Fibroblast of pulmonary artery (primary cell): ENCODE measurements around the gene TMCC3.
A peak's percentile ranks its signal among the peaks of the same experiment; 100 is the strongest.

Experiments used
- DNase-seq: peaks from one replicate; pipeline ENCODE4 v3.0.0-alpha.2; 2010; ENCODE audit warnings: low read depth
- H3K4me3 ChIP-seq: replicated peaks from 2 replicates; pipeline ENCODE4 v1.5.1; 2011; ENCODE audit warnings: low read depth, mild to moderate bottlenecking, control low read depth, low read length, moderate library complexity
- TF ChIP-seq, protein P1 (sequence below): IDR thresholded peaks from 2 replicates; pipeline ENCODE4 v1.5.1; 2011; ENCODE audit warnings: mild to moderate bottlenecking, control low read depth, low read length, inconsistent platforms; ENCODE audit errors: missing control alignments

Gene TMCC3

DNA sequence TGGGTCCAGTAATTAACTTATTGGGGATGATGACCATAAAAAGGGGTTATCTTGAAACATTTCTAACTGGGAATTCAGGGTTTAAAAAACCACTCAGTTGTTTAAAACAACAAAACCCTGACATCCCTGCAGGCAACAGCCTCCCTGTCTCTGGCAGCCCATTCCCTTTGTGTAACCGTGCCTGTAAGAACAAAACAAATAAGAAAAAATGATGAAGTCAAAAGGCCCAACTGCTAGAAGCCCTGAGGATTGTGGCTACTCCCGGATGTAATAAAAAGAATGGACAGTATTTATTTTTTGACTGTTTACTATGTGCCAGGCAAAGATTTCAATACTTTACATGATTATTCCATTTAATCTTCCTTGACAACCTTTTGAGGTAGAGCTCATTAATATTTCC is 75.3 kb downstream of the TMCC3 start:
- DNase-seq, result no peak
- TF ChIP-seq, protein P1, sequence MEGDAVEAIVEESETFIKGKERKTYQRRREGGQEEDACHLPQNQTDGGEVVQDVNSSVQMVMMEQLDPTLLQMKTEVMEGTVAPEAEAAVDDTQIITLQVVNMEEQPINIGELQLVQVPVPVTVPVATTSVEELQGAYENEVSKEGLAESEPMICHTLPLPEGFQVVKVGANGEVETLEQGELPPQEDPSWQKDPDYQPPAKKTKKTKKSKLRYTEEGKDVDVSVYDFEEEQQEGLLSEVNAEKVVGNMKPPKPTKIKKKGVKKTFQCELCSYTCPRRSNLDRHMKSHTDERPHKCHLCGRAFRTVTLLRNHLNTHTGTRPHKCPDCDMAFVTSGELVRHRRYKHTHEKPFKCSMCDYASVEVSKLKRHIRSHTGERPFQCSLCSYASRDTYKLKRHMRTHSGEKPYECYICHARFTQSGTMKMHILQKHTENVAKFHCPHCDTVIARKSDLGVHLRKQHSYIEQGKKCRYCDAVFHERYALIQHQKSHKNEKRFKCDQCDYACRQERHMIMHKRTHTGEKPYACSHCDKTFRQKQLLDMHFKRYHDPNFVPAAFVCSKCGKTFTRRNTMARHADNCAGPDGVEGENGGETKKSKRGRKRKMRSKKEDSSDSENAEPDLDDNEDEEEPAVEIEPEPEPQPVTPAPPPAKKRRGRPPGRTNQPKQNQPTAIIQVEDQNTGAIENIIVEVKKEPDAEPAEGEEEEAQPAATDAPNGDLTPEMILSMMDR, result no peak

DNA sequence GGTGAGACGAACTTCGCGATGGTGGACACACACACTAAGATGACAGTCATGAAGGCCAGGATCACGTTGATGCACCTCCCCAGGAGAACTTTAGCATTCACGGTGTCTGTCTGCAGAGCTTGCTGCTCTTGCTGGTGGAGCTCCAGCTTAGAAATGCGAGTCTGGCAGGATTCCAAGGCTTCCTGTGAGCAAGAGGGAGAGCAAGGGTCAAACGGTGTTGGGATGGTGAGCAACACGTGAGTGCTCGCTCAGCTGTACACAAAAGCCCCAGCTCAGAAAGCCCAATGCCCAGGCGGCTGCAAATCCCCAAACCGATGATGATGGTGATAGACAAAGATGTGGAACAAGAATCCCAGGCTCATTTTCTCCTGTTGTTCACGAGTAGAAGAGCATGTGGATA is 78.8 kb downstream of the TMCC3 start:
- H3K4me3 ChIP-seq, result no peak overlapping the region
- peak; percentile 92 for DNase-seq
- TF ChIP-seq, protein P1, result no peak

More for the DNA sequence above, 75.3 kb downstream of the TMCC3 start:
- H3K4me3 ChIP-seq, result no peak overlapping the region

DNA sequence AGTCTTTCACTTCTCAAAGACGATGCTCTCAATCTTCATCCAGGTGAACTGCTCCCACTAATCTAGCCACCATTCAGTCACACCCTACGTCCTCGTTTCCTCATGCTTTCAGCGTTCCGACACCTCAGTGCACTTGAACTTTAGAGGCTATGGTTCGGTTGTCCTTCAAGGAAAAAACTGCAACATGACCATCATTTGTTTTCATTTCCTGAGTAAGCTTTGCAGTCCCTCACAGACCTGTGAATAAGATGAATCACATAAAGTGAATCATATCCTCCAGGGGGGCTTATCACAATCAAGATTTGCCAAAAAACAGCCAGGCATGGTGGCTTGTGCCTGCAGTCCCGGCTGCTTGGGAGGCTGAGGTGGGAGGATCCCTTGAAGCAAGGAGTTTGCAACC is 80.2 kb downstream of the TMCC3 start:
- DNase-seq, result peak; percentile 59
- no peak overlapping the region for H3K4me3 ChIP-seq
- TF ChIP-seq, protein P1, result no peak

DNA sequence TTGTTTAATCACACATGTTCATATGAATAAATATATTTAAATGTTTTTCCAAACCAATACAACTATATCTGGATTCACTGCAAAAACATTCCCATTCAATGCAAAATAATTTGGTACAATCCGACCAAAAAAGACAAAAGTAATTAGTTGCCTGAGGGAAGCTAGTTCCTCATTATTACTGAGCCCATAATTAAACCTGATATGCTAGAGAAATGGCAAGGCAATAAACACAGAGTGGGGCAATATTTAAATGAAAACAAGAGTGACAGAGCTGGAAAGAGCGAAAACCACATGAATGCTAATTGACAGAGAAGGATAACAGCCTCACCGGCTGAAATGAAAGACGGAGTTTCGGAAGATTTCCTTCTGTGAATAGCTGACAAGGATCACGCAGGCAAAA is 82.6 kb downstream of the TMCC3 start:
- H3K4me3 ChIP-seq, result no peak overlapping the region
- DNase-seq, result no peak
- TF ChIP-seq, protein P1, result no peak

DNA sequence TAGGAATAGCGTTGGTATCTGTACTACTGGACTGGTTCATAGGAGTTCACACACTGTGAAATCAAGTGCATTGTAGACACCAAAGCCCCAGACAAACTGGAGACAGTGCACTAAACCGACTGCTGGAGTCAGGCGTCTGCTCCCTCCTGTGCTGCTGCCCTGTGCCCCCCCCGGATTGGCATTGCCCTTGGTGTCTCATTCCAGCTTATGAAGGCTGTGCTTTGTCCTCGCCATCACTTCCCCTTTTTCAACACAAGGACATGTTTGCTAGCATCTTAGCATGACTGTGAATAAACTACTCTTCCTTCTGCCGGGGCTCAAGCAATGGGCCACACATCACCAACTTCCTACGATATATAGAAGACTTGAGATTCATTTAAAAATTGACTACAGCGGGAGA is 84.0 kb downstream of the TMCC3 start:
- DNase-seq, result no peak
- no peak overlapping the region for H3K4me3 ChIP-seq
- TF ChIP-seq, protein P1, result no peak

DNA sequence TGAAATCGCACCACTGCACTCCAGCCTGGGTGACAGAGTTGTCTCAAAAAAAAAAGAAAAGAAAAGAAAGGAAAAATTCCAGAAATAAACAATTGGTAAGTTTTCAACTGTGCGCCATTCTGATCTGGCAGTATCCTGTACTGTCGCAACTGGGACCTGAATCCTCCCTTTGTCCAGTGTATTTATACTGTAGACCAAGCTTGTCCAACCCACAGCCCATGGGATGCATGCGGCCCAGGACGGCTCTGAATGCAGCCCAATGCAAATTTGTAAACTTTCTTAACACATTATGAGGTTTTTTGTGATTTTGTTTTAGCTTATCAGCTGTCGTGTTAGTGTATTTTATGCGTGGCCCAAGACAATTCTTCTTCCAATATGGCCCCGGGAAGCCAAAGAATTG is 84.7 kb downstream of the TMCC3 start:
- TF ChIP-seq, protein P1, result no peak
- H3K4me3 ChIP-seq, result no peak overlapping the region
- DNase-seq, result no peak

DNA sequence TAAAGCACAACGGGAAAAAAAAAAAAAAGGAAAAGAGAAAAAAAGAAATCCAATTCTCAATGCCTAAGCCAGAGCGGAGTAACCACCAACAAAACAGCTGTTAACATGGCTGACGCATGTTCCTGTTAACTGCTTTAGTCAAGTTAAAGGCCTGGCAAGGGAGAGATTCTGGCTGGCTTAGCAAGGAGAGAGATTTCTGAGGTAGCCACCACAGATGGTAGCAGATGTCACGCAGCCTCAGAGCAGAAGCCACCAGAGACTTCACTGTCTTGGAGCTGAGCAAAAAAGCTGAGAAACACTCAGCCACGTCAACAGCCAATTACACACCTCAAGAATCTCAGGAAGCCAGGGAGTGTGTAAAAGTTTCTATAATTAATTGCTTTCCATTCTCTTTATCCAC is 87.1 kb downstream of the TMCC3 start:
- DNase-seq, result no peak
- TF ChIP-seq, protein P1, result no peak
- H3K4me3 ChIP-seq, result no peak overlapping the region
